GM18520 (cell line): Measurements from ENCODE around the gene ICAM3.
"Not testable (repeated sequence)": the region's sequence is repeated elsewhere in the genome, so short reads cannot be mapped to it uniquely, and the experiment has no call there.

Experiments used
- ATAC-seq: cut with Tn5 transposase; IDR thresholded peaks from one replicate; pipeline ENCODE4 v1.9.1; 2021; ENCODE audit not compliant: unreplicated experiment

ICAM3 gene

DNA sequence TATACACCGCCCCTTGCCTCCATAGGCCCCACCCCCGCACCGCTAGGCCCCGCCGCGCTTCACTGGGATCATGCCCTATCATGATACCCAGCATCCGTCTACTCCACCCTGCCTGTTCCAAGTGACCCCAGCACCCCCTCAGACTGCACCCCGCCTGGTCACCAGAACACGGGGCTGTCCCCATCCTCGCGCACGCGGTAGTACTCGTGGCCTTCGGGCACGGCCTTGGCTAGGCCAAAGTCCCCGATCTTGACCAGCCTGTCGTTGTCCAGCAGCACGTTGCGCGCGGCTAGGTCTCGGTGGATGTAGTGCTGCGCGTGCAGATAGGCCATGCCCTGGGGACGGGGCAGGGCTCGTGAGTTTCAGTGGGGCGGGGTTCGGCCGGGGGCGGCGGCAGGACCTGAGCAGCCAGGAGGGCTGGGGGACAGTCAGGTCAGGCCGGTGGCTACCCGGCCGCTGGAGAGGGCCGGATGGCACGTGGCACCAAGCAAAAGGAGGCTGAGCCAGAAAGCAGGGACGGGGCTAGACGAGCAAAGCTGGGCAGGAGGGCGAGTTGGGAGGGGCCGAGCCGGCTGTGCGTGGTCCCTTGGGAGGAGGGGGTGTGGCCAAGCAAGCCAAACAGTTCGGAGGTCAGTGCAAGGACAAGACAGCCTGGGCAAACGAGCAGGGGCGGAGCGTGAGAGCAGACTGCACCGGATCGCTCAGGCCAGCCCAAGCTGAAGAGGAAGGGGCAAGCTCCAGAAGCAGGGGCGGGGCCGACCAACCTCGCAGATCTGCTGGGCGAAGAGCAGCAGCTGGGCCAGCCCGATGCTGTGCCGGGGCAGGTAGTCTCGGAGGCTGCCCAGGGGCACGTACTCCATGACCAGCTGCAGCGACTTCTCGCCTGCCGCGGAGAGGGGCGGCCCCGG, 13.6 kb upstream of the ICAM3 start:
- ATAC-seq = no peak

DNA sequence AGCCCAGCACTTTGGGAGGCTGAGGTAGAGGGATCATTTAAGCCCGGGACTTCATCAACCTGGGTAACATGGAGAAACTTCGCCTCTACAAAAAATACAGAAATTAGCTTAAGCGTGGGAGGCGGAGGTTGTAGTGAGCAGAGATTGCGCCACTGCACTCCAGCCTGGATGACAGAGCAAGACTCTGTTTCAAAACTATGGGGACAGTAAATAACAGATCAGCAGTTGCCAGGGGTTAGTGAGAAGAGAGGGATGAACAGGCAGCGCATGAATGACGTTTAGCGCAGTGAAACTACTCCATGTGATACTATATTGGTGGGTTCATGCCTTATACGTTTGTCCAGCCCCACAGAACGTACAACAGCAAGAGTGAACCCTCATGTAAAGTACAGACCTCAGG, 7.1 kb upstream of the ICAM3 start:
- no peak for ATAC-seq

DNA sequence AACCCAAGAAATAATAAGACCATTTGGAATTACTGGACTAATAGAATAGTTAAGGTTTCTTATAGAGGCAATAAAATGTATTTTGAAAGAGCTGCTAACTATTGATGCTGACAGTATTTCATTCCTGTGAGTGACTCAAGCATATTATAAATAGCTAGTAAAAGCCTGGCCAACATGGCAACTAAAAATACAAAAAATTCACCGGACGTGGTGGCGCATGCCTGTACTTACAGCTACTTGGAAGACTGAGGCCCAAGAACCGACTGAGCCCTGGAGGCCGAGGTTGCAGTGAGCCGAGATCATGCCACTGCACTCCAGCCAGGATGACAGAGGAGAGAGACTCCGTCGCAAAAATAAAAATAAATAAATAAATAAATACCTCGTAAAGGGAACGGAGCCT, 5.4 kb upstream of the ICAM3 start:
- no peak for ATAC-seq

DNA sequence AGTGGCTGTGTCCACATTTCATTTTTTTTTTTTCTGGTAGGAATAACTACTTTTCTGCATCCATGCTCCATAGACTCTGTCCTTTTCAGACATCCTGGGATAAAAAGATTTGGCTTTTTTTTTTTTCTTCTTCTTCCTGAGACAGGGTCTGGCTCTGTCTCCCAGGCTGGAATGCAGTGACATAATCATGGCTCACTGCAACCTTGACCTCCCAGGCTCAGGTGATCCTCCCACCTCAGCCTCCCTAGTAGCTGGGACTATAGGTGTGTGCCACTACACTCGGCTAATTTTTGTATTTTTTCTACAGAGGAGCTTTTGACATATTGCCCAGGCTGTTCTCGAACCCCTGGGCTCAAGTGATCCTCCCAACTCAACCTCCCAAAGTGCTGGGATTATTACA, 4.1 kb upstream of the ICAM3 start:
- ATAC-seq = no peak

DNA sequence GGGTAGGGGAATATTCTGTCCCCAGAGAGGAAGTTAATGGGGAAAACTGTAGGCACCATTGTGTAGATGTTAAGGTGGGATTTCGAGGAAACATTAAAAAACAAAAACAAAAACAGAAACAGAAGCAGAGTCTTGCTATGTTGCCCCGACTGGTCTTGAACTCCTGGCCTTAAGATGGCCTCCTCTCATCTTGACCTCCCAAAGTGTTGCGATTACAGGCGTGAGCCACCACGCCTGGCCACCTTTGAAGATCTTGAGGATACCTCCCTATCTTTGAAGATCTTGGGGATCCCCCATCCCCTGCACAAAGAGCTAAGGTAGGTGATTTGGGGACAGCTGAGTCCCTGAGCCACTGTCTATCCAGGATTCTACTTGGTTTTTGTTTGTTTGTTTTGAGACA, 553 bp upstream of the ICAM3 start:
- ATAC-seq = no peak

DNA sequence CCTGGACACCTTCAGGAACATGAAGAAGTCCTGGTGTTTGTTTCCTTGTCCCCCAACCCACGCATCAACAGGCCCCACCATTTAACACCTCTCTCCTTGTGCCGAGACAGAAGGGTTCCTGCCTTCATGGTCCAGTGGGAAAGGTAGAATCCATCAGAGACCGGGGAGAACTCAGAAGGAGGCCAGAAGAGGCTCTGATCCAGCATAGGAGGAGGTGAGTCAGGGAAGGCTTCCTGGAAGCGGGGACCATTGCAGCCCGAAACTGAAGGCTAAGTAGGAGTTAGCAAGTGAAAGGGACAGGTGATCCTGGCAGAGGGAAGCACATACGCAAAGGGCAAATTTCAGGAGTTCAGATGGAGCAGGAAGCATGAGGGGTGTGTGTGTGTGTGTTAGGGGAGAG, 484 bp downstream of the ICAM3 start:
- no peak for ATAC-seq

DNA sequence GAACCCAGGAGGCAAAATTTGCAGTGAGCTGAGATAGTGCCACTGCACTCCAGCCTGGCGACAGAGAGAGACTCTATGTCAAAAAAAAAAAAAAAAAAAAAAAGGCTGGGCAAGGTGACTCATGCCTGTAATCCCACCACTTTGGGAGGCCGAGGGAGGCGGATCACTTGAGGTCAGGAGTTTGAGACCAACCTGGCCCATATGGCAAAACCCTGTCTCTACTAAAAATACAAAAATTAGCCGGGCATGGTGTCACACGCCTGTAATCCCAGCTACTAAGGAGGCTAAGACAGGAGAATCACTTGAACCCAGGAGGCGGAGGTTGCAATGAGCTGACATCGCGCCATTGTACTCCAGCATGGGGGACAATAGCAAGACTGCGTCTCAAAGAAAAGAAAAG, 2.7 kb downstream of the ICAM3 start:
- not testable (repeated sequence) for ATAC-seq

DNA sequence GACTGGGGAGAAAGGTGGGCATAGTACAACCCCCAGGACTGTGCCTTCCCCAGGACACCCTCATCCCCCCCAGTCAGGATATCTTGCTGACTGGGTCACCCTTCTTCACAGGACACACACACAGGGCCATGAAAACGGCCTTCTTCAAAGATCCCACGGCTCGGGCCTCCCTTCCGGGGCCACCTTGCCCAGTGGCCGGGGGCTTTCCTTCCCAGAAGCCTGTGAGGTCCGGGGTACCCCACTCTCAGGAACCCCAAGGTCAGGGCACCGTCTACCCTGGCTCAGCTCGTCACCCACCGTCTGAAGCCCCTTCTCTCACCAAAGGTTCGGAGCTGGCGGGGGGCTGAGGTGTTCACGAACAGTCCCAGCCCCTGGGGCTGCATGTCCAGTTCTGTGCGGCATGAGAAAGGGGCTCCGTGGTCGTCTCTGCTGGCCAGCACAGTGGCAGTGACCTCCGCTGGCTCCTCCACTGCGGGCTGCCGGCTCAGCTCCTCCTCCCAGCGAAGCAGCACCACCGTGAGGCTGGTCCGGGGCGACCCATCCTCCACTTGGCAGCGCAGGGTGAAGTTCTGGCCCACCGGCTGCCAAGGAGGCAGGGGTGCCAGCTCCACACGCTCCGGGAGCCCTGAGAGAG, 4.0 kb downstream of the ICAM3 start:
- ATAC-seq = no peak

DNA sequence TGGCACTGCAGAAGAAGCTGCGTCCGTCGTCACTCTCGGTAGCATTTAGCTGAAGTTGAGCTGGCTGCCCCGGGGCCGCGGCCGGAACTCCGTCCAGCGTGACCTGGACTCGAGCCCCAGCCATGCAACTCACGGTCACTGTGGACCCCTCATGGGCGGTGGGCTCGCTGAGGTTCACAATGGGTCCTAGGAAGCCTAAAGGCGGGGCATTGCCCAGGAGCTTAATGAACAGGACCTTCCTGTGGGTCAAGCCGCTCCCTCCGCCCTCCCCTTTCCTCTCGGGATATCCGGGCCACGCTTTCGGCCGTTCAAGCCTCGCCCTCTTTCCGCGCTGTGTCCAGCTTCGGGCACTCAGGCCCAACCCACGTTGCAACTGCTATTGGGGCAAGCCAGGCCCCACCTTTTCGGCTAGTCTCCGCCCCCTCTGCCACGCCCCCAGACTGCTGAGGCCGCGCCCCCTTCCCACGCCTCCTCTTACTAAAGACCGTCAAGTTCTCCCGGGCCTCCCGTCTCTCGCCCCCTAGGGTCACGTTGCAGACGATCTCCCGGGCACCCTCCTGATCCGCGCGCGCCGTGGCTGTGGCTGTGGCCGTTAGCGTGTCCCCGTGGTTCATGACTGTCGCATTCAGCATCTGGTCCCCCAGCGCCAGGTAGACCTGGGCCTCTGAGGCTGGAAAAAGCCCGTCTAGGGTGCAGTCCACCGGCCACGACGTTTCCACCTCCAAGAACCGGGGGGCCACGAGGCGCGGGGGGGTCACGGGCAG, 4.7 kb downstream of the ICAM3 start:
- ATAC-seq = no peak

DNA sequence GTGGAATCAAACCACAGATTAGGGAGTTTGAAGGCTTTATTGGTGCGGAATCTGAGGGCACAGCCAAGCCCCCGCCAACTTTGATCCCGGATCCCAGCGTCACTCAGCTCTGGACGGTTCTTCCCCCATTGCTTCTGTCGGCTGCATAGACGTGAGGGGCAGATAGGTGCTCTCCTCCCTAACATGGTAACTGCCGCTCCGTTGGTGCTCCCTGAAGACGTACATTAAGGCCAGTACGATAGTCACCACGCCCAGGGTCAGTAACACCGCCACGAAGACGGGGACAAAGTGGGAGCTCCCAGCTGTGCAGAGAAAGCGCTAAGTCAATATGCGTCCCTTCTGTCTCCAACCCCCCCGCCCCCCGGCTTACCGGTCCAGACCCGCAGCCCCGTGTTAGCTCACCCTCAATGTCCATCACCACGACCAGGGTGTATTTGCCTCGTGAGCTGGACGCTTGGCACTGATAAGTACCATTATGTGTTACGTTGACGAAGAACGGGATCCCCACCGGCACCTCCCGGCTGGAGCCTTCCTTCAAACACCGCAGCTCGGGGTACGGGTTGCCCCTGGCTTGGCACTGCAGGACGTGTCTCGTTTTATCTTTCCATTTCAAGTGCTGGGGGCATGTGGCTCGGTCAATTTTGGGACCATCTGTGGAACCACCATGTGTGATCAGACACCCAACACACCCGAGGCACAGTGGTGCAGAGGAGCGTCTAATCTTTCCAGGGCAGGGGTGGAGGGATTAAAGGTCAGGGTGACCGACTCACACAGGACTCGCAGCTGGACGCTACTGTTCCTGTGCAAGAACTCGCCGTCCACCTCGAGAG, 5.5 kb downstream of the ICAM3 start:
- no peak for ATAC-seq

DNA sequence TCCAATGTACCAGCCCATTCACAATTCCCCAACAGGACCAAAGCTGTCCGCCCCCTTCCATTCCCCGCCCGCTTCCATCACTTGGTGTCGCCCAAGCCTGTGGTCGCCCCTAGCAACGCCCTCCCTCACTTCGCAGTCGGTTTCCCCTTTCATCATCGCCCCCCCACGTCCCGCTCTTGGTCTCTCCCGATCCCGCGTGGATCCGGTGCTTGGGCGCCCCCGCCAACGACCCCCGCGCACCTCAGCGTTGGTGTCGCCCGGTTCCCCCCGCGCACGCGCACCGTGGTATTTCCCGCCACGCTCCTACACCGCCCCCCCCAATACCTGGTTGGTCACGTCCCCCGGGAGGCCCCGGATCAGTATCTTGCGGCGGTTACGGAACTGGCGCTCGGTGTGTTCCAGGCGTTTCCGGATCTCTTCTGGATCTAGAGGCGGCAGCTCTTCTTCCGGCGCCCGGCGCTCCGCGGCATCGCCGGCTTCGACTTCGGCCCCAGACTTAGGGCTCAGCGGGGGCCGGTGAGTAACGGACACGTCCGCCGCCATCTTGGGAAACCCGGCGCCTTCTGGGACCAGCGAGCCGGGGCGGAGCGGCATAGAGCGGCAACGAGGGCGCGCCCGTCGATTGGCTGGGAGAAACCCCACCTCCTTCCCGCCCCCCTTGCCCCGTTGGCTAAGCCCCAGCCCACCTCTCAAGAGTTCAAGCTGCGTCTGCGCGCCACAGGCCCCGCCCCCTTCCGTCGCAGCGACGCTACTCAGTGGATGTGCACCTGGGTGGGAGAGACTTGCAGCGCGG, 6.3 kb downstream of the ICAM3 start, which contains the start of gene RAVER1:
Gene RAVER1 (minus strand): TSS at position 565 of the 793 bp plus-strand sequence. CDS start 22 bp downstream, at position 543.
- ATAC-seq = peak; percentile 74

DNA sequence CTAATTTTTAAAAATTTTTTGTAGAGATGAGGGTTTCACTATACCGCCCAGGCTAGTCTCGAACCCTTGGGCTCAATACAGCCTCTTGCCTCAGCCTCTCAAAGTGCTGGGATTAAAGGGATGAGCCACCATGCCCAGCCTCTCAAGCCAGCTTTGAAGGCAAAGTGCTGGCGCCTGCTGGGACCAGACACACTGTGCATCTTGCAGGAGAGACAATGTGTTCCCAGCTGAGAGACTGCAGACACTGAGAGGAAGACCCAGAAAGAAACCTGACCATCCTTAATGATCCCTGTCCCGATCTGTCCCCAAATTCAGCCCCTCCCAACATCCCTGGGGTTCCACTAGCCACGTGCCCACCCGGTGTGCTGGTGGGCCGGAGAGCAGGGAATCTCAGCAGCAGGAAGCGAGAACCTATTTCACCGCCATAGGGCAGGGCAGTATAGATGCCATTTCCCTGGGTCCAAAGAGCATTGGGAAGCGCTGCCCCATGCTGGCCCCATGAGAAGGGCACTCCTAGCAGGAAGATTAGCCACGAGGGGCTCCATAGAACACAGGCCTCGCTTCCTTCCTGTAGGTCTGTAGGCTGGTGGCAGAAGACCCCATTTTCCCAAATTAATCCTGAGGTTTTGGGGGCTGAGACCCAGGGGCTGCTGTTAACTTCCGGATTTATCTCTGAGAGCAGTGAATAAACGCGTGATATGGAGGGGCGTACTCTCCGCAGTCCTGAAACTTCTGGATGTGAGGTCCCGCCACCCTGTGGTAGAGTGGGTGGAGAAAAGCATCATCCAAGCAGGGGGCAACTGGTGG, 7.1 kb downstream of the ICAM3 start:
- ATAC-seq = no peak

DNA sequence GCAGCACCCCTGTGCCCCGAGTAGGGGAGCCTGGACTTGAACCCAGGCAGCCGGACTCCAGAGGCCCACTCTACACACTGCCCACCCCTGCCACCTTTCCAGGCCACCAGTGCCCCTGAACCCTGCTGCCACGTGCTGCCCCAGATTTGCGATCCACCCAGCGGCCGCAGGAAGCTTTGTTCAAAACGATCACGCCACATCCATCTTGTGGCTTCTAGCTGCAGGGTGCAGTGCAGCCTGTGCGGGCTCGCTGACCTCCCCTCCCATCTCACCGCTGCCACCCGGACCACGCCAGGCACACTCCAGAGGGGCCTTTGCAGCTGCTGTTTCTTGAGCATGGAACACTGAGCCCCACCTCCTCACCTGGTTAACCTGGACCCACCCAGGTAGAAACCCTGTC, 9.9 kb downstream of the ICAM3 start:
- ATAC-seq = no peak

DNA sequence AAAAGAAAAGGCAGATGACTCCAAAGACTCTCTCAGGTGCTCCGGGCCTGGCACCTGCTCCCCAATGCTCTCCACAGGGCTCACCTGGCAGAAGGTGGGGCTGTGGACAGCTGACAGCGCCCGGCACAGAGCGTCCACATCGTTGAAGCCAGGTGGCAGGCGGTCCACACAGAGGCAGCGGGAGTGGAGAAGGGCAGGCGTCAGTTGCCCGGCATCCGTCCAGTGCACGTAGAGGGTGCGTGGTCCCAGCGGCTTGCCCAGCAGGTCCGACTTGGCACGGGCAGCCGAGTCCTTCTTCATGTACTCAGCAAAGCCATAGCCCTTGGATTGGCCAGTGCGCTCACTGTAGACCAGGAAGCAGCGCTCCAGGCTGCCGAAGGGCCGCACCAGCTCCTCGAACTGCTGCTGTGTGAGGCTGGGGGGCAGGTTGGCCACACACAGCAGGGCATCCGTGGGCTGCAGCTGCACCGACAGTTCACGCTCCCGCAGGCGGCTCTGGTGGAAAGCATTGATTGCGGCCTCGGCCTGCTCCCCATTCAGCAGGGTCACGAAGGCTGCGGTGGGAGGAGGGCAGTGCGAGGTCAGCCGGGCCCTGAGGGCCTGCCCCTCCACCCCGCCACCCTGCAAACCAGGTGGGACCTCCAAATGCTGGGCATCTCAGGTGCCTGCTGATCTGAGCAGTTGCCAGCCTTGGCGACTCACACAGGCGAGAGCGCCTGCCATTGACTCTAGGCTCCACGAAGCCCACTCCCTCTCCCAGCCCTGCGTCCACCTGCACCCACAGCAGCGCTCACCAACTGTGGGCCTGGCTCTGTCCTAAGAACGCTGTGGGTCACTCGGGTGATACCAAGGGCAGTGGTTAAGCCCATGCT, 10.6 kb downstream of the ICAM3 start:
- ATAC-seq = no peak

DNA sequence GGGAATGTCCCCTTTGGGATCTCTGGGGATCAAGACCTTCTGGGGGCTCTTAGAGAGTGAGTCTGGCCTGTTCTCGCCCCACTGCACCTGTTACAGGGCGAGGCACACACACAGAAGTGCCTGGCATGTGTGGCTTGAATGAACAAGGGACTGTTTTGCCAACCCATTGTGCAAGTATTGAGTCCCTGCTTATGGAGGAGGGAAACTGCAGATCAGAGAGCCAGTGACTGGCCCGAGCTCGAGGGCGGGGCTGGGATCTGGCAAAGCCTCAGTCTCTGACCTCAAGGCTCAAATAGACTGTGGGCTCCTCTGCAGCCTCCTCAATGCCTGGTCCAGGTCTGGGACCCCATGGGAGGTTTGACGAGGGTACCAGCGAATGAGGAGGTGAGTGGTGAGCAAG, 11.6 kb downstream of the ICAM3 start:
- ATAC-seq = no peak

DNA sequence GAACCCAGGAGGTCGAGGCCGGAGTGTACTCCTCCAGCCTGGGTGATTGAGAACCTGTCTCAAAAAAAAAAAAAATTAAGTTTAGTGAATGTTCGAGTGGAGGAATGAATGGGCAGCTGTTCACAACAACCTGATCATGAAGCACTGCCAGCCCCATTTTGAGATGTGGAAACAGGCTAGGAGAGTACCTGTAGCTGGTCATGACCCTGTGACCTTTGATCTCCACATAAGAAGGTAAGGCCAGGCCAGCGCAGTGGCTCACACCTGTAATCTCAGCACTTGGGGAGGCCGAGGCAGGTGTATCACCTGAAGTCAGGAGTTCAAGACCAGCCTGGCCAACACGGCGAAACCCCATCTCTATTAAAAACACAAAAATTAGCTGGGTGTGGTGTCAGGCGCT, 13.7 kb downstream of the ICAM3 start:
- ATAC-seq = no peak

DNA sequence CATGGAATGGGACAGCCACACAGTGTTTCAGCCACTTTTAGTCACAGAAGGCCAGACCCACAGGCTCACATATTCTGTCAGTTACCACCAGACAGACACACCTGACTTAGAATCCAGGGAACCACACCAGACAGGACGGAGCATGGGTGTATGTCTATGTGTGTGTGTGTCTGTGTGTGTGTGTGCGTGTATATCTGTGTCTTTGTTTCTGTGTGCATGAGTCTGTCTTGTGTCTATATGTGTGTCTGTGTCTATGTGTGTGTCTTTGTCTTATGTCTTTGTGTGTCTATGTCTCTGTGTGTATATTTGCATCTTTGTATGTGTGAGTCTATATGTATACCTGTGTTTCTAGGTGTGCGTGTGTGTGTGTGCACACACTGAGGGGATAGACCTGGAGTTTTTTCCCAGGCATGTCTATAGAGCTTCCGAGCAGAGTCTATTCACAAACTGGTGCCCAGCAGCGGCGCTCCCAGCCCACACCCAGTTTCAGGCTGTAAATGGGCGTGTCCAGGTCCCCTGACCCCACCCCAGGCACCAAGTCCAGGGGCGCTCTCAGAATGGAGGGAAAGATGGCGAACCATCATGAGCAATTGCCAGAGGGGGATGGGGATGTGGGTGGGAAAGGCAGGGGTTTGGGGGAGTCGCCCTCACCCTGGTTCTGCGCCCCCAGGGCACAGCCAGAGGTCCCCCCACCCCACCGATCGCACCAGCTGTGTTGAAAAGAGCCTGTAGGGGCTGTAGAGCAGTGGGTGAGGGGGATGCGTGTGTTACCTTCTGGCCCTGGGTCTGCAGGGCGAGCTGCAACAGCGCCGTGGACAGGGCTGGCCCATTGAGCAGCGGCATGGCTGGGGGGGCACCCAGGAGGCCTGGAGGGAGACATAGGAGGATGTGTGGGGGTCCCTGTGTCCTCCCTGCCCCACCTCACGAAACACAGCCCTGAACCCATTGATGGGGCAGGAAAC, 17.3 kb downstream of the ICAM3 start:
- no peak for ATAC-seq
